Neuronal stem cell (in vitro differentiated cells): ENCODE results near the gene SPRN.

Experiments
- DNase-seq: peaks from one replicate; pipeline ENCODE4 v3.0.0-alpha.2; 2013; ENCODE audit warnings: low spot score
- H2AFZ ChIP-seq: one replicate; pipeline ENCODE4 v1.6.1; 2013; ENCODE audit warnings: mild to moderate bottlenecking, low read length, inconsistent platforms
- H2AK5ac ChIP-seq: 2 replicates; pipeline ENCODE4 v1.6.1; 2013; ENCODE audit warnings: low read depth, mild to moderate bottlenecking, inconsistent platforms, low read length, moderate library complexity, mixed read lengths
- H2BK120ac ChIP-seq: 2 replicates; pipeline ENCODE4 v1.6.1; 2013; ENCODE audit warnings: low read depth, mild to moderate bottlenecking, inconsistent platforms, low read length, moderate library complexity, mixed read lengths
- H2BK12ac ChIP-seq: one replicate; pipeline ENCODE4 v1.6.1; 2013; ENCODE audit warnings: low read length, inconsistent platforms
- H2BK15ac ChIP-seq: 2 replicates; pipeline ENCODE4 v1.6.1; 2013; ENCODE audit warnings: mild to moderate bottlenecking, low read length, inconsistent platforms, mixed read lengths
- H2BK5ac ChIP-seq: one replicate; pipeline ENCODE4 v1.6.1; 2013; ENCODE audit warnings: inconsistent platforms, mild to moderate bottlenecking, low read length, moderate library complexity
- H3K14ac ChIP-seq: one replicate; pipeline ENCODE4 v1.6.1; 2013; ENCODE audit warnings: low read length, inconsistent platforms
- H3K18ac ChIP-seq: 2 replicates; pipeline ENCODE4 v1.6.1; 2013; ENCODE audit warnings: low read length, inconsistent platforms
- H3K23ac ChIP-seq: 2 replicates; pipeline ENCODE4 v1.6.1; 2013; ENCODE audit warnings: low read depth, mild to moderate bottlenecking, mixed read lengths, low read length, inconsistent platforms; ENCODE audit not compliant: poor library complexity
- H3K27ac ChIP-seq: replicated peaks from 3 replicates; pipeline ENCODE4 v1.5.1; 2013; ENCODE audit warnings: low read length, inconsistent platforms
- H3K27me3 ChIP-seq, 3 experiments: 2 replicates each; pipeline ENCODE4 v1.6.1; 2013; ENCODE audit warnings: low read length in 3 of 3, mild to moderate bottlenecking in 2 of 3, inconsistent platforms in 1 of 3, low read depth in 1 of 3, mixed read lengths in 1 of 3, moderate library complexity in 1 of 3; ENCODE audit not compliant: control insufficient read depth in 3 of 3, insufficient read depth in 3 of 3
- H3K36me3 ChIP-seq, 2 donors: replicated peaks in 1 of 2; 2 replicates each; pipeline ENCODE4 v1.6.1; 2013; ENCODE audit warnings: low read length in 2 of 2; ENCODE audit not compliant: control insufficient read depth in 2 of 2, insufficient read depth in 2 of 2
- H3K4ac ChIP-seq: 2 replicates; pipeline ENCODE4 v1.6.1; 2013; ENCODE audit warnings: inconsistent platforms, mild to moderate bottlenecking, low read length, moderate library complexity
- H3K4me1 ChIP-seq, 2 donors: 1 replicate in 1 of 2; 2 replicates in 1 of 2; pipeline ENCODE4 v1.6.1; 2013; ENCODE audit warnings: low read length in 2 of 2, low read depth in 1 of 2; ENCODE audit not compliant: control insufficient read depth in 2 of 2, insufficient read depth in 1 of 2
- H3K4me2 ChIP-seq: one replicate; pipeline ENCODE4 v1.6.1; 2013; ENCODE audit warnings: mild to moderate bottlenecking, low read length, inconsistent platforms; ENCODE audit not compliant: insufficient read depth, poor library complexity, severe bottlenecking
- H3K4me3 ChIP-seq, 2 donors: 2 replicates each; pipeline ENCODE4 v1.5.1; 2013; ENCODE audit warnings: low read length in 2 of 2, mild to moderate bottlenecking in 2 of 2, inconsistent platforms in 1 of 2, moderate library complexity in 1 of 2
- H3K79me1 ChIP-seq: one replicate; pipeline ENCODE4 v1.6.1; 2013; ENCODE audit warnings: low read depth, mild to moderate bottlenecking, inconsistent platforms, low read length, moderate library complexity
- H3K9ac ChIP-seq: one replicate; pipeline ENCODE4 v1.6.1; 2013; ENCODE audit warnings: mild to moderate bottlenecking, low read depth, low read length, inconsistent platforms; ENCODE audit not compliant: poor library complexity
- H3K9me3 ChIP-seq, 2 donors: replicated peaks in 1 of 2; 2 replicates each; pipeline versions ENCODE3 to v1.6.1; 2013; ENCODE audit warnings: low read length in 2 of 2, mild to moderate bottlenecking in 2 of 2, inconsistent platforms in 1 of 2, low read depth in 1 of 2, mixed read lengths in 1 of 2, moderate library complexity in 1 of 2; ENCODE audit not compliant: control insufficient read depth in 2 of 2, insufficient read depth in 1 of 2
- H4K8ac ChIP-seq: one replicate; pipeline ENCODE4 v1.6.1; 2013; ENCODE audit warnings: low read depth, mild to moderate bottlenecking, inconsistent platforms, low read length, moderate library complexity
- H4K91ac ChIP-seq: one replicate; pipeline ENCODE4 v1.6.1; 2013; ENCODE audit warnings: low read length, low read depth, mild to moderate bottlenecking, inconsistent platforms; ENCODE audit not compliant: poor library complexity
- WGBS, 2 donors: extraction: QIAGEN DNeasy Blood & Tissue Kit; methylation state at CpG; one replicate each; pipeline ENCODE4 v1.1.7; 2013; ENCODE audit warnings: missing lambda C conversion rate in 2 of 2, mixed read lengths in 1 of 2; ENCODE audit not compliant: insufficient read length in 2 of 2, insufficient replicate concordance in 1 of 2; ENCODE audit errors: extremely low coverage in 2 of 2; 5-methylcytosine and 5-hydroxymethylcytosine counted together

The SPRN gene

GRCh38 chr10:133458021-133458709, 33.7 kb upstream of the SPRN start:
- no peak overlapping the region for H3K4ac ChIP-seq
- no peak overlapping the region for H2AK5ac ChIP-seq
- H2BK5ac ChIP-seq: no peak overlapping the region
- peak overlapping the region in 1 of 2 donors; percentile 56 for H3K4me3 ChIP-seq
- no peak for DNase-seq
- no CpG with 5 or more reads among the region's 40 CpGs for WGBS, 2 donors
- no peak overlapping the region for H2BK12ac ChIP-seq
- no peak overlapping the region for H3K4me2 ChIP-seq
- peaks cover 8% of the 10 kb centered on the region for H3K79me1 ChIP-seq
- H2BK120ac ChIP-seq: no peak overlapping the region
- H3K27me3 ChIP-seq: no peaks in the 10 kb centered on the region
- no peak overlapping the region for H3K9ac ChIP-seq
- no peak overlapping the region for H3K18ac ChIP-seq
- H4K8ac ChIP-seq: no peak overlapping the region
- no peak overlapping the region for H3K27ac ChIP-seq
- no peaks in the 10 kb centered on the region for H3K36me3 ChIP-seq
- no peak overlapping the region for H4K91ac ChIP-seq
- H3K14ac ChIP-seq: no peak overlapping the region
- H2AFZ ChIP-seq: no peak overlapping the region
- H2BK15ac ChIP-seq: no peak overlapping the region
- no peaks in the 10 kb centered on the region for H3K4me1 ChIP-seq
- H3K9me3 ChIP-seq: peaks cover 0 to 74% of the 10 kb centered on the region in 2 donors
- no peak overlapping the region for H3K23ac ChIP-seq

- Histone ChIP-seq H2BK12ac (no peak overlapping the region), H2AFZ (no peak overlapping the region), H3K4ac (no peak overlapping the region), H3K9me3 (peaks cover 0 to 72% of the 10 kb centered on the region in 2 donors), H3K14ac (no peak overlapping the region), H3K36me3 (no peaks in the 10 kb centered on the region), H2BK15ac (no peak overlapping the region), H3K18ac (no peak overlapping the region), H3K79me1 (peaks cover 8% of the 10 kb centered on the region), H2BK5ac (no peak overlapping the region), H3K9ac (no peak overlapping the region), H3K27ac (no peak overlapping the region), H4K8ac (no peak overlapping the region), H3K27me3 (no peaks in the 10 kb centered on the region), H3K4me2 (no peak overlapping the region), H3K4me1 (no peaks in the 10 kb centered on the region), H2AK5ac (no peak overlapping the region), H3K4me3 (peak overlapping the region in 1 of 2 donors; percentile 9), H3K23ac (no peak overlapping the region), H2BK120ac (no peak overlapping the region), H4K91ac (no peak overlapping the region)
- no CpG with 5 or more reads among the region's 34 CpGs for WGBS, 2 donors
- DNase-seq: no peak
Observed at GRCh38 chr10:133457100-133457841, 32.8 kb upstream of the SPRN start.

GRCh38 chr10:133456041-133456951, 31.9 kb upstream of the SPRN start:
- Histone ChIP-seq H2BK5ac (peak overlapping the region; percentile 5), H2BK120ac (no peak overlapping the region), H3K4me1 (no peaks in the 10 kb centered on the region), H2BK15ac (no peak overlapping the region), H3K79me1 (peaks cover 8% of the 10 kb centered on the region), H3K4ac (no peak overlapping the region), H2BK12ac (no peak overlapping the region), H3K18ac (no peak overlapping the region), H3K14ac (peak overlapping the region; percentile 47), H3K4me2 (no peak overlapping the region), H3K9me3 (peaks cover 0 to 65% of the 10 kb centered on the region in 2 donors), H3K9ac (no peak overlapping the region), H2AFZ (no peak overlapping the region), H3K27ac (no peak overlapping the region), H3K4me3 (no peak overlapping the region), H4K91ac (no peak overlapping the region), H2AK5ac (no peak overlapping the region), H4K8ac (peak overlapping the region; percentile 52), H3K23ac (peak overlapping the region; percentile 34), H3K27me3 (no peaks in the 10 kb centered on the region), H3K36me3 (no peaks in the 10 kb centered on the region)
- no peak for DNase-seq
- WGBS, 2 donors: no CpG with 5 or more reads among the region's 46 CpGs
